Right ventricle myocardium superior (tissue), 1 donor: ENCODE measurements around the gene KARS1. TPM values are rescaled to one million over a fixed set of nuclear protein-coding genes. Genes with fewer than 3 reads are reported as not detected.
A peak's percentile ranks its signal among the peaks of the same experiment; 100 is the strongest.

Experiments
- ATAC-seq: fragments of 200-7000 bp; cut with Tn5 transposase; one replicate; pipeline ENCODE4 v1.9.1; 2020; ENCODE audit warnings: mild to moderate bottlenecking; ENCODE audit not compliant: poor library complexity
- DNase-seq: peaks from one replicate; pipeline ENCODE4 v3.0.0-alpha.2; 2020
- intact Hi-C: fragments of 100-400 bp; cut with DNase I; formaldehyde crosslinking; loops from one replicate; pipeline ENCODE4 v1.11.2; 2022
- total RNA-seq: library from RNA; stranded (reverse); fragmentation: NEBNext Ultra II Directional; extraction: Animal tissue kit (Norgen Biotek cat#: 25700); gene quantifications from one replicate; pipeline ENCODE4 v1.2.1, GENCODE V29; 2021
- donor health status: DM: no; HTN: yes; CAD: no; lungs with severe emphysema.

KARS1 gene
- total RNA-seq, 1 donor from 2014 or later: 137 TPM

DNA sequence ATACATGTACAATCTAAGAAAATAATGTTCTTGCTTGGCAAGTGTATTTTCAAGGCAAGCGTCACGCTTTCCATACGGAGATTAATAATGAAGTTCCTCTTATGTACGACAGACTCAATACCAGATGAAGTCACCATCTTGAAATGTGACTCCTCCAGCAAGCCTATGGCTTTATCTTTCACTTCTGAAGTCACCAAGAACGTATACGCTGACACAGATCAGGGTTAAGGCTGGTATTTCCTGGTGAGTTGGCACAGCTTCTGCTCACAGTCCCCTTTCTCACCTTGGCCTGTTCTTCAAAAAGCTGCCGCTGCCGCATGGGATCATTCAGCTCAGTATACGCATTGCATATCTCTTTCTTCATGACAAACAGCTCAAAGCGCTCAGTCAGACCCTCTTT lies 18.3 kb downstream of the KARS1 start:
- DNase-seq: no peak
- no peak for ATAC-seq
- intact Hi-C loops: loop anchor here (10.0 kb wide), 1 partner anchor 154 kb away; no protein-coding TSS in a partner anchor

DNA sequence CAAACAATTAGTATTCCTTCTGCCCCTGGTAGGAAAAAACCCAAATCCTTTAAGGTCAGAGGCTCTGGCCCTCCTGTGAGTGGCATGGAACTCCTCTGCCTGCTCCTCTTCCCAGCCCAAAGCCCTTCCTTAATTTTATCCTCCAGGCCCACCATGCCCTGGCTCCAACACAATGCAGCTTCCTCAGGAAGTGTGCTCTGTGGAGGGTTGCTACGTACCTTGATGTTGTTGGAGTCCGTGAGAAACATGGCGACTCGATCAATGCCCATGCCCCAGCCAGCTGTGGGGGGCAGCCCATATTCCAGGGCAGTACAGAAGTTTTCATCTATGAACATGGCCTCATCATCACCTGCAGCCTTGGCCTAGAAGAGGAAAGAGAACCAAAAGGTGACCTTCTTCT lies 19.1 kb downstream of the KARS1 start:
- no peak for ATAC-seq
- no peak for DNase-seq
- intact Hi-C loops: loop anchor here (10.0 kb wide), 1 partner anchor 154 kb away; no protein-coding TSS in a partner anchor

DNA sequence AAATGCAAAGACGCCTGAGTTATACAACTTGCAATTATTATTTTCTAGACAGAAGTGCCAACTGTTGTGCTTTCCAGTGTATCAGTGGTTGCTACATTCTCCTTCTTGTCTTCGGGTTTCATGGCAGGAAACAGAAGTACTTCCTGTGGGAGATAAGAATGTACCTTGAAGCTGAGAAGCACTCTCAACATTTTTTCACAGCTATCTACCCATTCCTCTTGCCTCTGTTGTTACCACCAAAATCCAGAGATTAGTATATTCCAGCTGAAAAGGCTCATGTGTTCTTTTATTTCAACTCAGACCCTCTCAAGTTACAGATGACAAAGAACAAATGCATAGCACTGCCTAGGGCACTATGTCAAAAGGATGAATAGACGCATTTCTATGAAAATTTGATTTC lies 19.6 kb downstream of the KARS1 start:
- ATAC-seq (no peak), DNase-seq (no peak)
- intact Hi-C loops: loop anchor here (10.0 kb wide), 1 partner anchor 153 kb away; no protein-coding TSS in a partner anchor

- no peak for ATAC-seq
- intact Hi-C loops: loop anchor here (10.0 kb wide), 1 partner anchor 152 kb away; no protein-coding TSS in a partner anchor
- DNase-seq: no peak
Observed at GRCh38 chr16:75626806-75627205, 20.7 kb downstream of the KARS1 start.

GRCh38 chr16:75624921-75625334 lies 22.5 kb downstream of the KARS1 start:
- intact Hi-C loops: loop anchor here (10.0 kb wide), 1 partner anchor 150 kb away; no protein-coding TSS in a partner anchor
- ATAC-seq (no peak), DNase-seq (no peak)

DNA sequence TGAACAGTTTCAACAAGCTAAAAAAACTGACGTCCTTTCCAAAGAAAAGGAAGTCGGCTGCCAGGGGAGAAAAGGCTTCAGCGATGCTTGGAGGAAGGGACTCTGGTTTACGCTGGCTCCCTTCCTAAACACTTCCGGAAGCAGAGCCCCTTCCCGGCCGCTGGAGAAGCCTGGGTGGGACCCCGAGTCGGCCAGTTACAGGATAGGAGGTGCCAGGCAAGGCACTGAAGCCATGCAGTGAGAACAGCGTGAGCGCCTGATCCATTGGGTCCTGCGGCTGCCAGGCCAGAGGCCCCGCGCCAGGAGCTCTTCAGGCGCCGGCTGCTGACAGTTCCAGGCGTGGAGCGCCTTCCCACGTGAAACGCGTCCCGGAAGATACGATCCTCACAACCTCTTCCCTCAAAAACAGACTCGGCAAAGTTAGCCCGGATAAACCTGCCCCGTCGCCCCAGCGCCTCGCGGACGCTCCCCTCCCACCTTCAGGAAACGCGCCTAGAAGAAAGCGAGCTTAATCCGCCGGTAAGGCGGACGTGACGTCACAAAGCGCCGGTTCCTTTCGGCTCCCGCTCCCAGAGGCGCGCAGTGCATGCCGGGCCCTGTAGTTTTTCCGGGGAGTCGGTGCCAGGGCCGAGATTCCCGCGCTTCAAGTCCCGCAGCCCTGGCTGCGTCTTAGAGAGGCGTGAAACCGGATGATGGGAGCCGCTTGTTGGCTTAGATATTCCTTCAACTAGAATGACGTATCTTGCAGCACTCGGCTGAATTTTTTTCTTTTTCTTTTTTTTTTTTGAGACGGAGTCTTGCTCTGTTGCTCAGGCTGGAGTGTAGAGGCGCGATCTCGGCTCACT lies 24.5 kb downstream of the KARS1 start, which contains the start of gene ADAT1:
TSS of gene ADAT1 (minus strand) at position 521 of the 845 bp plus-strand sequence. CDS start 2,482 bp downstream, outside the sequence.
- intact Hi-C loops: loop anchor here (10.0 kb wide), 1 partner anchor 148 kb away; no protein-coding TSS in a partner anchor
- ATAC-seq: peak; percentile 97
- peak; percentile 99 for DNase-seq

- ATAC-seq: no peak
- intact Hi-C loops: loop anchor here (10.0 kb wide), 1 partner anchor 146 kb away; no protein-coding TSS in a partner anchor
- no peak for DNase-seq
Observed at GRCh38 chr16:75621170-75621477, 26.3 kb downstream of the KARS1 start.

- intact Hi-C loops: loop anchor here (10.0 kb wide), 1 partner anchor 146 kb away; no protein-coding TSS in a partner anchor
- DNase-seq: no peak
- ATAC-seq: no peak
Observed at GRCh38 chr16:75620326-75621169, 26.9 kb downstream of the KARS1 start.

- intact Hi-C loops: no loop called here
- no peak for DNase-seq
- ATAC-seq: no peak
Observed at GRCh38 chr16:75618780-75619179, 28.7 kb downstream of the KARS1 start.

DNA sequence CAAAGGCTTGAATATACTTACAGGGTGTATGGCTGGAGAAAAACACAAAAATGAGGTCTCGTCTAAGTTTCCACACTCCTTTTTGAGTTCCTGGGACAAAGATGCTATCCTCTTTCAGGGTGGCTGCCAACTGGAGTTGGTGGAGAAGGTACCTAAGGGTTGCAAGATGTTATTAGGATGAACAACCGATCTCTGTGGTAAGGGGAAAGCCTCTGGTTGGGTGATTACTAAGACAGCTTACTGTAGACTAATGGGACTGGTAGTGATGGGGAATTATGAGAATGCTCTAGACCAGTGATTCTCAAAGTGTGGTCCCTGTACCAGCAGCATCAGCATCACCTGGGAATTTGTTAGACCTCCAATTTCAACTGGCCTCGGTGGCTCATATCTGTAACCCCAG lies 30.3 kb downstream of the KARS1 start:
- ATAC-seq: no peak
- DNase-seq: no peak
- intact Hi-C loops: no loop called here

GRCh38 chr16:75616521-75617010 lies 30.9 kb downstream of the KARS1 start:
- no peak for ATAC-seq
- DNase-seq: no peak
- intact Hi-C loops: no loop called here

GRCh38 chr16:75615619-75616018 lies 31.8 kb downstream of the KARS1 start:
- intact Hi-C loops: no loop called here
- no peak for DNase-seq

DNA sequence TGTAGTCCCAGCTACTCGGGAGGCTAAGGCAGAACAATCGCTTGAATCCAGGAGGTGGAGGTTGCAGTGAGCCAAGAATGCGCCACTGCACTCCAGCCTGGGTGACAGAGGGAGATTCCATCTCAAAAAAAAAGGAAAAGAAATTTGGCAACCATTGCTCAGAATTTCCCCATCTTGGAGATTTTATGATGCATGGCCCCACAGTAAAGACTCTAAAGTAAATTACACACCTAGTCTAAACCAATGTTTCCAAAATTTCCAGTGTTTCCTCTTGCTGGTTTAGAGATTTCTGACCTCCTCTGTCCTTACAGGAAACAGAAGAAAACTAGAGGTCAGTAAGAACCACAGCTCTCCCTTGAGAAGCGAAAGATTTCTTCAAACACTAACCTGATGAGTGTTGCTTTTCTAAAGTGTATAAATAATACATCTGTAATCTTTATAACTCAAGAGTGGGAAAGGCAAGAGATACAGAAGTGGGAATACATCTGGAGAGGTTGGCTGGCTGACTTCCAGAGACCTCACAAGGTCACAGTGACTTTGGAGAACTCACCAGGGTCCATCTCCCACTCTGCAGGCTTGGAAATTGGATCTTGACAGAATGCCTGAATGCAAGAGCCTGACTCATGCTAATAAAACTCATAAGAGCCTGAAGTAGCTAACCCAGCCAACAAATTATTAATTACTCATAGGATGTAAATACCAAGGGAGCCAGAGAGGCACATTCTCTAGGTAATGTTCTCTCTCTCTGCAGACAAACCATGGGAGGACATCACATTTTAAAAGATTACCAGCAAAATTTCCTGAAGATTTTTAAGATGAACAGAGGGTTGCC lies 33.2 kb downstream of the KARS1 start:
- no peak for DNase-seq
- ATAC-seq: no peak
- intact Hi-C loops: no loop called here

More at GRCh38 chr16:75615619-75616018, 31.8 kb downstream of the KARS1 start:
- no peak for ATAC-seq

DNA sequence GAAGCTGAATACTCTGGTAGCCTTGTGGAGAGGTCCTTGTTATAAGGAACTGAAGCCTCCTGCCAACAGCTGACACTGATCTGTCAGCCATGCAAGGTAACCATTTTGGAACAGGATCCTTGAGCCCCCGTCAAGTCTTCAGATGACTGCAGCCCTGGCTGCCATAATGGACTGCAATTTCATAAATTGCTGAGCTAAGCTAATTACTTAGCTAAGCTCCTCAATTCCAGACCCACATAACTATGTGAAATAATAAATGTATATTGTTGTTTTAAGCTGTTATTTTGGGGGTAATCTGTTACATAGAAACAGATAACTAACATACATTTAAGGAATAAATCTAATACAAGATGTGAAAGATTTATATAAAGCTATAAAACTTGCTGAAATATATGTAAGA lies 41.0 kb downstream of the KARS1 start:
- intact Hi-C loops: no loop called here
- DNase-seq: no peak
- no peak for ATAC-seq

- intact Hi-C loops: no loop called here
- ATAC-seq (no peak), DNase-seq (no peak)
Observed at GRCh38 chr16:75603241-75603640, 44.2 kb downstream of the KARS1 start.

DNA sequence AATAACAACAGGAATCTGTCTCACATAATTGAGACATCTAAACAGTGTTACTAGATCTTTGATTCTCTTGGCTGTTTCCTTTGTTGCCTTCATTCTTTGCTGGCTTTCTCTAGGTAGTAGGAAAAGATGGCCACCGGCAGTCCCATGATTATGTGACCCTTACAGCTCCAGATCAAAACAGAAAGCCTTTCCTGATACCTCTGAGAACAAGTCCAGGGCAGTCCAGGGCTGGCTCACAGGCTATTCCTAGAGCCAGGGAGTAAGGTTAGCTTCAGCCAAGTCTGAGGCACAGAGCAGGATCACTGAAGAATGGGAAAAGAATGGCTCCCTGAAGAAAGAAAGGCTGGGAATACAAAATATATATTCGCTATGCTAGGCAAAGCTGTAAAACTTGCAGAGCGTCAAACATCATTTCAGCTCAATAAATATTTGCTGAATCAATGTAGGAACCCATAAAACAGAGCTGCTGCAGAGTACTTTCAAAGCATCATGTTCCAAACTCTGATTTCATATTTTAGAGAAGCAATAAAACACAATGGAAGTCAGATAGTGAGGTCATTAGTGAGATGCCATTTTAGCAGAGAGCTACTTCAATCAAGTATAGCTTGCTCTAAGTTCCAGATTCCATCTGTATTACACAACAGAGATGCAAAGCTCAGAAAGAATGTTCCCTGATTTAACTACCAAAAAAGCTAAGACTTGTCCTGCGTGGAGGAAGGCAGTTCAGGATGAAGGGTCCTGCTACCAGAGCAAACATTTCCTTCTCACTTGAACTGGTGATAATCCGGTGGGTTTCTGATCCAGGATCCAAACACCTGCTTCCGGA lies 47.8 kb downstream of the KARS1 start:
- DNase-seq (no peak), ATAC-seq (no peak)
- intact Hi-C loops: no loop called here
